H7 (cell line): ENCODE measurements around the gene ATP2C1. TPM values are rescaled to one million over a fixed set of nuclear protein-coding genes. Genes with fewer than 3 reads are reported as not detected.

Experiments used
- DNase-seq: peaks from one replicate; pipeline ENCODE4 v3.0.0; 2012
- H3K27me3 ChIP-seq: 2 replicates; pipeline ENCODE4 v1.6.0; 2011; ENCODE audit warnings: mild to moderate bottlenecking, low read length; ENCODE audit not compliant: control insufficient read depth, insufficient read depth
- H3K36me3 ChIP-seq: replicated peaks from 2 replicates; pipeline ENCODE4 v1.5.1; 2011; ENCODE audit warnings: low read length; ENCODE audit not compliant: control insufficient read depth, insufficient read depth
- H3K4me3 ChIP-seq: 2 replicates; pipeline ENCODE4 v1.5.1; 2011; ENCODE audit warnings: low read depth, mild to moderate bottlenecking, control low read depth, low read length, moderate library complexity; ENCODE audit not compliant: insufficient read depth
- total RNA-seq: library from RNA; depleted of rRNA; stranded (reverse); fragments of >200 nt; shearing (Covaris generic); gene quantifications from 2 replicates; pipeline ENCODE4 v1.2.3, GENCODE V29; 2014

Gene ATP2C1
- total RNA-seq, 1 experiment from 2014 or later = 32.4 TPM

- Histone ChIP-seq H3K4me3 (no peak overlapping the region), H3K27me3 (no peaks in the 10 kb centered on the region), H3K36me3 (no peaks in the 10 kb centered on the region; the same call in 1 of the 2 replicates)
- DNase-seq = no peak
Observed at GRCh38 chr3:130946882-130947281, 53.0 kb downstream of the ATP2C1 start.

DNA sequence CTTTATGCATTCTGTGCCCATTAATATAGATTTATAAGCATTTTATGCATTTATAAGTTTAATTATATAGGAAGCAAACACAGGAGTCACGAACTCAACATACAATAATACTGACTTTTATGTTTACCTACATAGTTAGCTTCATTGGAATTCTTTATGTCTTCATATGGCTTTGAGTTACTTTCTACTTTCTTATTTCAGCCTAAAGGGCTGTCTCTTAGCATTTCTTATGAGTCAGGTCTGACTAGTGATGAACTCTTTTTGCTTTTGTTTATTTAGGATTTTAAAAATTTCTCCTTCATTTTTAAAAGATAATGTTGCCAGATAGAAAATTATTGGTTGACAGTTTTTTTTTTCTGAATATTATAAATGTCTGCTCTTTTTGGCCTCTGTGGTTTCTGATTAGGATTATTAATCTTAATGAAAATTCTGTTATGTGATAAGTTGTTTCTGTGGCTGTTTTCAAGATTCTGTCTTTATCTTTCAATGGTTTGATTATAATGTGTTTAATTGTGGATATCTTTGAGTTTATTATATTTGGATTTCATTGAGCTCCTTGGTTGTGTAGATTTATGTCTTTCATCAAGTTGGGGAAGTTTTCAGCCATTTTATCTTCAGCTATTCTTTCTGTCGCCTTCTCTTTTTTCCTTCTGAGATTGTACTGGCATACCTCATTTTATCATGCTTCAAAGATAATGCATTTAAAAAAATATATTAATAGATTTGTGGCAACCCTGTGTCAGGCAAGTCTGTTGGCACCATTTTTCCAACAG lies 54.3 kb downstream of the ATP2C1 start:
- Histone ChIP-seq H3K36me3 (no peaks in the 10 kb centered on the region; the same call in 1 of the 2 replicates), H3K27me3 (no peaks in the 10 kb centered on the region), H3K4me3 (no peak overlapping the region)
- no peak for DNase-seq

DNA sequence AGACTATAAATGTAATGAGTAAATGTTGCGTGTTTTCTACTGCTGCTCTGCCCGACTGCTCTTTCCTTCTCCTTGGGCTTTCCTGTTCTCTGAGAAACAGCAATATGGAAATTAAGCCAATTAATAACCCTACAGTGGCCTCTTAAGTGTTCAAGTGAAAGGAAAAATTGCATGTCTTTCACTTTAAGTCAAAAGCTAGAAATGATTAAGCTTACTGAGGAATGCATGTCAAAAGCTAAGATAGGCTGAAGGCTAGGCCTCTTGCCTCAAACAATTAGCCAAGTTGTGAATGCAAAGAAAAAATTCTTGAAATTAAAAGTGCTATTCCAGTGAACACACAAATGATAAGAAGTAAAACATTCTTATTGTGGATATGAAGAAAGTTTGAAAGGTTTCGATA lies 55.0 kb downstream of the ATP2C1 start:
- H3K36me3 ChIP-seq = no peaks in the 10 kb centered on the region; the same call in 1 of the 2 replicates
- H3K27me3 ChIP-seq = no peaks in the 10 kb centered on the region
- H3K4me3 ChIP-seq = no peak overlapping the region
- DNase-seq = no peak

- no peaks in the 10 kb centered on the region; the same call in 1 of the 2 replicates for H3K36me3 ChIP-seq
- H3K27me3 ChIP-seq = no peaks in the 10 kb centered on the region
- H3K4me3 ChIP-seq = no peak overlapping the region
- no peak for DNase-seq
Observed at GRCh38 chr3:130950124-130950523, 56.2 kb downstream of the ATP2C1 start.

DNA sequence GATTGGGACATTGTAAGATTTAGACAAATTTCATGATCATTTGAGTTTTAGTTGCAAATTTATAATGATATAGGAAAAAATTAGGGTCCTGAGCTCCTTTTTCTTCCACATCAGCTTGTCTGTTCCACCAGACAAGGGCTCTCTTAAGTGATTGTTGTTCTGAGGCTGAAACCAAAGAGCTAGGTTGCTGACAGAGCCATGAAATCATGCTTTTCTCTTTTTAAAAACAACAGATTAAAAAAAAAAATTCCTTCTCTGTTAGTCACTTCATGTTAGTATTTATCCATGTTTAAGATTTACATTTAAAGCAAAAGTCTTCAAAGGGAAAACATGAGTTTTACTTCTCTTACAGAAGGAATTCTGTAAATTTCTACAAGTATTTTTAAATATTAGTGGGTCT lies 56.8 kb downstream of the ATP2C1 start:
- H3K27me3 ChIP-seq = no peaks in the 10 kb centered on the region
- no peak for DNase-seq
- no peaks in the 10 kb centered on the region; the same call in 1 of the 2 replicates for H3K36me3 ChIP-seq
- H3K4me3 ChIP-seq = no peak overlapping the region

DNA sequence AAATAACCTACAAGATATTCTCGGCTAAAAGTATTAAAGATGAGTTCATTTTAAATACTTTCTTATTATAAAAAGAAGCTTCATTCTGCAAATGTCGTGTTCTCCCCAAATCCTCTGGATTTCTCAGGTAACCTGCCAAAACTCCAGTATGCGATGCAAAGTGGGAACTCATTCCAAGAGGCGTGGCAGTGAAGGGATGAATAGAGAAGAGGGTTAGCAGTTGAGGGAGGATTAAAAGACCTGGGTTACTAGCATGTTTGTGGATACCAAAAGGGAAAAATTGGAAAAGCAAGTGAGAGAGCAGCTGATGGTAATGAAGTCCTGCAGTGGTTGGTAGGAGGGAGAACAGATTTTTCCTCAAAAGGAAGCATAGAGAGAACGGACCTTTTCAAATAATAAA lies 61.6 kb downstream of the ATP2C1 start:
- Histone ChIP-seq H3K4me3 (no peak overlapping the region), H3K27me3 (no peaks in the 10 kb centered on the region), H3K36me3 (no peaks in the 10 kb centered on the region; the same call in none of the 2 replicates)
- no peak for DNase-seq

- H3K36me3 ChIP-seq = no peaks in the 10 kb centered on the region; the same call in none of the 2 replicates
- DNase-seq = no peak
- H3K27me3 ChIP-seq = no peaks in the 10 kb centered on the region
- no peak overlapping the region for H3K4me3 ChIP-seq
Observed at GRCh38 chr3:130956281-130956680, 62.4 kb downstream of the ATP2C1 start.

- Histone ChIP-seq H3K4me3 (no peak overlapping the region), H3K36me3 (no peaks in the 10 kb centered on the region; the same call in none of the 2 replicates), H3K27me3 (no peaks in the 10 kb centered on the region)
- no peak for DNase-seq
Observed at GRCh38 chr3:130956721-130957120, 62.8 kb downstream of the ATP2C1 start.

GRCh38 chr3:130960139-130960795 lies 66.4 kb downstream of the ATP2C1 start:
- Histone ChIP-seq H3K36me3 (no peaks in the 10 kb centered on the region; the same call in none of the 2 replicates), H3K4me3 (no peak overlapping the region), H3K27me3 (no peaks in the 10 kb centered on the region)
- no peak for DNase-seq

DNA sequence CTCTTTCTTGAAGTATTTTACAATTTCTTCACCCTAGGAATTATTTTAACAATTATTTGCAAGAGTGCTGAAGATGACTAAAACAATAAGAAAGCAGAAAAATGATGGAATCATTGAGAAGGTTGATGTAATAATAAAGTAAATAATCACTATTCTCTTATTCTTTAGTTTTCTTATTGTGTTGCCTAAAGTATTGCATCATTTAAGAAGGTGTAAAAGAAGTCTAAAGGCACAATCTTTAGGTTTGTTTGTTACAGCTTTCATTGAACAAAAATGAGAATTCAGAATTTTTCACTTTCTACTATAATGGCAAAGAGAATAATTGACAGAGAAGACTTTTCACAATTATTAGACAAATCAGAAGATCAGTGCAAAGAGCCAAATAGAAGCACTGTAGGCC lies 67.6 kb downstream of the ATP2C1 start:
- Histone ChIP-seq H3K27me3 (no peaks in the 10 kb centered on the region), H3K36me3 (no peaks in the 10 kb centered on the region; the same call in none of the 2 replicates)
- DNase-seq = no peak

DNA sequence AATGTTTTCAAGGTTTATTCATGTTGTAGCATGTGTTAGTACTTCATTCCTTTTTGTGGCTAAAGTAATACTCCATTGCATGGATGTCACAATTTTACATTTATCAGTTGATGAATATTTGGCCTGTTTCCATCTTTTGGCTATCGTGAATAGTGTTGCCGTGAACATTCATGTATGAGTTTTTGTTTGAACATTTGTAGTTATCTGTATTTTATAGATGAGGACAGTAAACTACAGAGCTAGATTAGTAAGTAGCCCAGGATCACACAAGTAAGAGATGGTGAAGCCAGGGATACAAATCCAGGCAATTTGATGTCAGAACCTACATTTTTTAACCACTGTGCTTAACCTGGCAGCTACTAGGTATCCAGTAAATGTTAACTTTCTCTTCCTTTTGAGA lies 69.6 kb downstream of the ATP2C1 start:
- Histone ChIP-seq H3K36me3 (no peaks in the 10 kb centered on the region; the same call in none of the 2 replicates), H3K27me3 (no peaks in the 10 kb centered on the region)
- no peak for DNase-seq

More for the DNA sequence above, 67.6 kb downstream of the ATP2C1 start:
- H3K4me3 ChIP-seq = no peak overlapping the region

GRCh38 chr3:130963878-130964277 lies 70.0 kb downstream of the ATP2C1 start:
- H3K27me3 ChIP-seq = no peaks in the 10 kb centered on the region
- H3K4me3 ChIP-seq = no peak overlapping the region
- no peak for DNase-seq
- H3K36me3 ChIP-seq = no peaks in the 10 kb centered on the region; the same call in none of the 2 replicates

More for the DNA sequence above, 69.6 kb downstream of the ATP2C1 start:
- no peak overlapping the region for H3K4me3 ChIP-seq

GRCh38 chr3:130967281-130967680 lies 73.4 kb downstream of the ATP2C1 start:
- no peak for DNase-seq

GRCh38 chr3:130968221-130968620 lies 74.3 kb downstream of the ATP2C1 start:
- Histone ChIP-seq H3K4me3 (no peak overlapping the region), H3K36me3 (no peaks in the 10 kb centered on the region), H3K27me3 (no peaks in the 10 kb centered on the region)
- DNase-seq = no peak

More at GRCh38 chr3:130967281-130967680, 73.4 kb downstream of the ATP2C1 start:
- Histone ChIP-seq H3K36me3 (no peaks in the 10 kb centered on the region), H3K4me3 (no peak overlapping the region), H3K27me3 (no peaks in the 10 kb centered on the region)

DNA sequence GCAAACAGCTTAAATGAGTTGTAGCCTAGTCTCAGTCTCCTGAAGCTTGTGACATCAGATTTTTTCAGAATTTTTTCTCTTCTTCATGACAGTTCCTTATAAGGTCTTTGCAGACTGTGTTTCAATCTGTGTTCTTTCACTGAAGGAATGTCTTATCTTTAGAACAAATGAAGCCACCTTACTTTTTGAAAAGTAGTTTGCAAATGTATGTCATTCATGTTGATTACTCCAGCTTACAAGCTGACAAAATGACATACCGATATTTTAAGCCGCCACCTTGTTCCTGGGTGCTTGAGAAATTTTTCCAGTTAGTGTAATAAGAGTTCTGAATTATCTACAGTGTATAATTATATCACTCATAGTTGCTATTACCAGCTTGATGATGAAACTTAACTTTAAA lies 75.7 kb downstream of the ATP2C1 start:
- no peak for DNase-seq
- H3K4me3 ChIP-seq = no peak overlapping the region
- H3K27me3 ChIP-seq = no peaks in the 10 kb centered on the region
- H3K36me3 ChIP-seq = no peaks in the 10 kb centered on the region
